ENCODE measurements around the gene HSFY1.
"Not testable (repeated sequence)": the region's sequence is repeated elsewhere in the genome, so short reads cannot be mapped to it uniquely, and the experiment has no call there.

The HSFY1 gene, protein sequence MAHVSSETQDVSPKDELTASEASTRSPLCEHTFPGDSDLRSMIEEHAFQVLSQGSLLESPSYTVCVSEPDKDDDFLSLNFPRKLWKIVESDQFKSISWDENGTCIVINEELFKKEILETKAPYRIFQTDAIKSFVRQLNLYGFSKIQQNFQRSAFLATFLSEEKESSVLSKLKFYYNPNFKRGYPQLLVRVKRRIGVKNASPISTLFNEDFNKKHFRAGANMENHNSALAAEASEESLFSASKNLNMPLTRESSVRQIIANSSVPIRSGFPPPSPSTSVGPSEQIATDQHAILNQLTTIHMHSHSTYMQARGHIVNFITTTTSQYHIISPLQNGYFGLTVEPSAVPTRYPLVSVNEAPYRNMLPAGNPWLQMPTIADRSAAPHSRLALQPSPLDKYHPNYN

DNA sequence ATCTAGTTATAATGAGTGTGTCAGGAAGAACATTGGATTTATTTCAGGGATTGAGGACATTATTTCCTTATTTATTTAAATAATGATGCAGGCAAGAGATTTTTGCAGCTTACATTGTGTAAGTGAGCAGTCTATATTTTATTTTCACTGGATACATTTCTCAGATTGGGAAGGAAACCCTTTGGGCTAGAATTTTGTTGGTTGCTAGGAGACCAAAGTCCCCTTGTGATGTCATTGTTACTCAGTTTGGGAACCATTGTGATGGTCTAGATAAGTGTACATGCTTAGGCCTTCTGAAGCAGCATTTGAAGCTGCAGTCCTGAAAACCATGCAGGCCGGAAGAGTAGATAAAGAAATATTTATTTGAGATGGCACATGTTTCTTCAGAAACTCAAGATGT lies at the start of gene HSFY1:
Gene HSFY1 (plus strand): TSS at position 301 of the 400 bp plus-strand sequence. CDS start 68 bp downstream, at position 369.
- H3K9ac ChIP-seq (ENCODE audit: low read depth, low read length); H3K36me3 ChIP-seq (ENCODE audit: insufficient read depth, low read length); H3K4me1 ChIP-seq (ENCODE audit: insufficient read depth, low read length); H3K9me3 ChIP-seq (ENCODE audit: control insufficient read depth, insufficient read depth, low read length): not testable (repeated sequence)

DNA sequence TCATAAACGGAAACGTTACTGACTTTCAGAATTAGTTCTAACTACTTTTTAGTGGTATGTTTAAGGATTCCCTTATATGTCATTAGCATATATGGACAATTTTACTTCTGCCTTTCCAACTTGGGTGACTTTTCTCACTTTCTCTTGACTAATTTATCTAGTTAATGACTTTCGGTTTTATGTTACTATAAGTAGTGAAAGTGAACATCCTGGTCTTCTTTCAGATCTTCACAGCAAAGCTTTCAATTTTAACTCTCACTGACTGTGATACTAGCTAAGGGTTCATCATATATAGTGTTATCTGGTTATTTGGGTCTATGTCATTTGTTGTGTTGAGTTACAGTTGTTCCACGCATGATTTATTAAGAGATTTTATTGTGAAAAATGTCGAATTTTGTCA lies 42.3 kb upstream of the HSFY1 start:
- not testable (repeated sequence) for H3K9ac ChIP-seq (ENCODE audit: low read depth, low read length); H3K4me1 ChIP-seq (ENCODE audit: insufficient read depth, low read length); H3K36me3 ChIP-seq (ENCODE audit: insufficient read depth, low read length); H3K9me3 ChIP-seq (ENCODE audit: control insufficient read depth, insufficient read depth, low read length)

DNA sequence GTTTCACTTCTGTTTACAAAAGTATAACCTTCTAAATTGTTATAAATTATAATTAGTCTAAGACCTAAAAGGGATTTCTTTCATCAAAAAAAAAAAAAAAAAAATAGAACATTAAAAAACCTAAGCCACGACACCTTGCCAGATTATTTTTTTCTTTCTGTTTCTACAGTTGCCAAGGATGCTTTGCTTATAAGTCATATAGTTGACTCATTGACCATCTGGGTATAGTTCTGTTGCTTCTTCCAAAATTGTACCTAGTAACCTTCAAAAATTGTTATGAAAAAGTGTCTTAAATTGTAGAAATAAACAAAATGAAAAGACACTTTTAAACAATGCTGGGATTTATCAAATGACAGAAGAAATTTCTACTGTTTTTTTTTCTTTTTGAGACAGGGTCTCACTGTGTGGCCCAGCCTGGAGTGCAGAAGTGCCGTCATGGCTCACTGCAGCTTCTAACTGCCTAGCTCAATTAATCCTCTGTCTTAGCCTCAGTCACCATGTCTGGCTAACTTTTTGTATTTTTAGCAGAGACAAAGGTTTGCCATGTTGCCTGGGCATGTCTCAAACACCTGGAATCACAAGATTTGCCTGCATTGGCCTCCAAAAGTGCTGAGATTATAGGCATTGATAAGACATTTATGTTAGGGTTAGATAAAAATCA lies 15.4 kb upstream of the HSFY1 start:
- not testable (repeated sequence) for H3K4me1 ChIP-seq (ENCODE audit: insufficient read depth, low read length); H3K9me3 ChIP-seq (ENCODE audit: control insufficient read depth, insufficient read depth, low read length); H3K36me3 ChIP-seq (ENCODE audit: insufficient read depth, low read length); H3K9ac ChIP-seq (ENCODE audit: low read depth, low read length)

DNA sequence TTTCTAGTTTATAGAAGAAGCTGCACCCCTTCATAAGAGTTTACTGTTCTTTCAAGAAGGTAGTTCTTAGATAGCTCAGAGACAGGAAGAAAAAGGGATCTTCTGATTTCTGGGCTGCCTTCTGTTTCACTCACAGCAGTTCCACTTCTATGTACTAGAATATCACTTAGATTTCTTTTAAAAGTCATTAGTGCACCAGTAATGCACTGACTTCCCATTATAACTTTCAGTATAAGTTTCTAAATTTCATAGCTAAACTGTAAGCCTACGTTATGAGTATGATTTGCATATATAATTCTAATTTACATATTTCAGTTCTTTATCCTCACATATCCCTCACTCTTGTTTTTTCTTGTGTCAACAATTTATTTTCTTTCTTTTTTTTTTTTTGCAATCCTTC lies 7.6 kb upstream of the HSFY1 start:
- H3K9me3 ChIP-seq (ENCODE audit: control insufficient read depth, insufficient read depth, low read length); H3K9ac ChIP-seq (ENCODE audit: low read depth, low read length); H3K4me1 ChIP-seq (ENCODE audit: insufficient read depth, low read length); H3K36me3 ChIP-seq (ENCODE audit: insufficient read depth, low read length): not testable (repeated sequence)

DNA sequence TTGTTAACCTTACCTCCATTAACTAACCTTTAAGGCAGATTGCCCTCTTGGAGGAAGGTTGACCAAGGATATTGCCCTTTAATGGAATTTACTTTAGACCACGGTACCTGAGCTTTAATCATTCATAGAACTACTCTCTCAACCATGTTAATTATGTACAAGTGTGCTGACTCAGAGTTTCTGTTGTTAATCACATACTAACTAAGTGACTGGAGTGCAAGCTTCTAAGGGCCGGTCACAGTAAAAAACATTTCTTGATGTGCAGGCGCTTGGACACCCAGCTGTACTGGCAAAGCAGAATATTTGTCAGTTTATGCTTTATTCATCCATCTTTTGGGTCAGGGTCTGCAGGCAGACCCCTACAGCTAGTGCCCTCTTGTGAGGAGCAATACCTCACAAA lies 6.6 kb downstream of the HSFY1 start:
- H3K4me1 ChIP-seq (ENCODE audit: insufficient read depth, low read length); H3K9me3 ChIP-seq (ENCODE audit: control insufficient read depth, insufficient read depth, low read length); H3K9ac ChIP-seq (ENCODE audit: low read depth, low read length); H3K36me3 ChIP-seq (ENCODE audit: insufficient read depth, low read length): not testable (repeated sequence)

DNA sequence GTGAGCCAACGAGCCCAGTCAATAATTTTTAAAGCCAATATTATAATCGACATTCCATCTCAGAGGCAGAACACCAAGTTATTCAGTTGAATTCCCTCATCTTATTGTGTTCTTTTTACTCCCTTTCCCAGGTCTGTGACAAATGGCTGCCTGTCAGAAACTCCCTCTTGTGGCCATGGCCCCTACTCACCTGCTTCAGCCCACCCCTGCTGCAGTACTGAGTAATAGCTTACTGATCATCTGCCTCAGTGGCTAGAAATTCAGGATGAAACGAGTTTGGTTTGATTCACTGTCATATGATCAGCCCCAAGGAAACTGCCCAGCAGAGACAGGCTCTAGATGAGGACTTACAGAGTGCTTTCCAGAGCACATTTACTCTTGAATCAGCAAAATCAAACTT lies 19.4 kb downstream of the HSFY1 start:
- H3K9ac ChIP-seq (ENCODE audit: low read depth, low read length); H3K36me3 ChIP-seq (ENCODE audit: insufficient read depth, low read length); H3K4me1 ChIP-seq (ENCODE audit: insufficient read depth, low read length); H3K9me3 ChIP-seq (ENCODE audit: control insufficient read depth, insufficient read depth, low read length): not testable (repeated sequence)
